Stimulated activated naive CD8-positive, alpha-beta T cell treated with anti-CD3 and anti-CD28 coated beads, Interleukin-15, Interleukin-2, amounts not matched to agents 100 ng/mL and 50 ng/mL, for 24 hours (primary cell): ENCODE measurements around the gene ANAPC2.
"Not testable (repeated sequence)": the region's sequence is repeated elsewhere in the genome, so short reads cannot be mapped to it uniquely, and the experiment has no call there.

Experiments
- H3K27ac Mint-ChIP-seq: one replicate; pipeline ENCODE4 v1.8.0; 2021; ENCODE audit warnings: mild to moderate bottlenecking, mixed read lengths
- H3K27me3 Mint-ChIP-seq: one replicate; pipeline ENCODE4 v1.8.0; 2021; ENCODE audit warnings: mixed read lengths
- H3K36me3 Mint-ChIP-seq: one replicate; pipeline ENCODE4 v1.8.0; 2021; ENCODE audit warnings: low read depth, mixed read lengths
- H3K4me1 Mint-ChIP-seq: one replicate; pipeline ENCODE4 v1.8.0; 2021; ENCODE audit warnings: low read depth, mixed read lengths
- H3K4me3 Mint-ChIP-seq: one replicate; pipeline ENCODE4 v1.8.0; 2021; ENCODE audit warnings: mild to moderate bottlenecking, mixed read lengths
- H3K9me3 Mint-ChIP-seq: one replicate; pipeline ENCODE4 v1.8.0; 2021; ENCODE audit warnings: mixed read lengths

The ANAPC2 gene

GRCh38 chr9:137136881-137137607, 51.3 kb downstream of the ANAPC2 start:
- peaks cover 53% of the 10 kb centered on the region for H3K27me3 Mint-ChIP-seq
- H3K36me3 Mint-ChIP-seq = no peaks in the 10 kb centered on the region
- H3K4me1 Mint-ChIP-seq = peaks cover 2% of the 10 kb centered on the region

GRCh38 chr9:137136261-137136880, 52.0 kb downstream of the ANAPC2 start:
- H3K36me3 Mint-ChIP-seq = no peaks in the 10 kb centered on the region
- H3K4me1 Mint-ChIP-seq = peaks cover 2% of the 10 kb centered on the region
- H3K9me3 Mint-ChIP-seq = no peaks in the 10 kb centered on the region
- H3K27ac Mint-ChIP-seq = no peak overlapping the region
- no peak overlapping the region for H3K4me3 Mint-ChIP-seq
- H3K27me3 Mint-ChIP-seq = peaks cover 53% of the 10 kb centered on the region

More at GRCh38 chr9:137136881-137137607, 51.3 kb downstream of the ANAPC2 start:
- no peak overlapping the region for H3K4me3 Mint-ChIP-seq
- H3K27ac Mint-ChIP-seq = no peak overlapping the region
- no peaks in the 10 kb centered on the region for H3K9me3 Mint-ChIP-seq

GRCh38 chr9:137135154-137135553, 53.2 kb downstream of the ANAPC2 start:
- not testable (repeated sequence) for H3K9me3 Mint-ChIP-seq, H3K4me1 Mint-ChIP-seq, H3K27ac Mint-ChIP-seq, H3K4me3 Mint-ChIP-seq, H3K36me3 Mint-ChIP-seq
- peaks cover 44% of the 10 kb centered on the region for H3K27me3 Mint-ChIP-seq

GRCh38 chr9:137134191-137134590, 54.2 kb downstream of the ANAPC2 start:
- H3K9me3 Mint-ChIP-seq = no peaks in the 10 kb centered on the region
- no peak overlapping the region for H3K4me3 Mint-ChIP-seq
- H3K27me3 Mint-ChIP-seq = peaks cover 35% of the 10 kb centered on the region
- no peaks in the 10 kb centered on the region for H3K36me3 Mint-ChIP-seq
- no peak overlapping the region for H3K27ac Mint-ChIP-seq
- peaks cover 3% of the 10 kb centered on the region for H3K4me1 Mint-ChIP-seq

- Mint-ChIP-seq H3K27ac (peak overlapping the region; percentile 76), H3K9me3 (no peaks in the 10 kb centered on the region), H3K36me3 (peaks cover 8% of the 10 kb centered on the region), H3K4me3 (peak overlapping the region; percentile 83), H3K4me1 (peaks cover 31% of the 10 kb centered on the region), H3K27me3 (peaks cover 13% of the 10 kb centered on the region)
Observed at GRCh38 chr9:137130176-137130755, 58.1 kb downstream of the ANAPC2 start.

GRCh38 chr9:137129456-137130175, 58.7 kb downstream of the ANAPC2 start:
- H3K4me3 Mint-ChIP-seq = peak overlapping the region; percentile 90
- peak overlapping the region; percentile 72 for H3K27ac Mint-ChIP-seq
- peaks cover 31% of the 10 kb centered on the region for H3K4me1 Mint-ChIP-seq
- H3K9me3 Mint-ChIP-seq = no peaks in the 10 kb centered on the region
- peaks cover 8% of the 10 kb centered on the region for H3K36me3 Mint-ChIP-seq
- peaks cover 8% of the 10 kb centered on the region for H3K27me3 Mint-ChIP-seq

GRCh38 chr9:137128862-137129455, 59.4 kb downstream of the ANAPC2 start:
- Mint-ChIP-seq H3K36me3 (peaks cover 8% of the 10 kb centered on the region), H3K4me3 (peak overlapping the region; percentile 90), H3K9me3 (no peaks in the 10 kb centered on the region), H3K27ac (peak overlapping the region; percentile 90), H3K27me3 (peaks cover 7% of the 10 kb centered on the region), H3K4me1 (peaks cover 31% of the 10 kb centered on the region)

GRCh38 chr9:137128158-137128861, 60.0 kb downstream of the ANAPC2 start:
- peaks cover 7% of the 10 kb centered on the region for H3K27me3 Mint-ChIP-seq
- no peaks in the 10 kb centered on the region for H3K9me3 Mint-ChIP-seq
- H3K36me3 Mint-ChIP-seq = peaks cover 8% of the 10 kb centered on the region
- H3K4me1 Mint-ChIP-seq = peaks cover 36% of the 10 kb centered on the region
- peak overlapping the region; percentile 90 for H3K4me3 Mint-ChIP-seq
- peak overlapping the region; percentile 90 for H3K27ac Mint-ChIP-seq

- peak overlapping the region; percentile 90 for H3K4me3 Mint-ChIP-seq
- H3K27ac Mint-ChIP-seq = peak overlapping the region; percentile 90
- peaks cover 40% of the 10 kb centered on the region for H3K4me1 Mint-ChIP-seq
- no peaks in the 10 kb centered on the region for H3K9me3 Mint-ChIP-seq
- peaks cover 8% of the 10 kb centered on the region for H3K36me3 Mint-ChIP-seq
- H3K27me3 Mint-ChIP-seq = peaks cover 3% of the 10 kb centered on the region
Observed at GRCh38 chr9:137127301-137128157, 60.8 kb downstream of the ANAPC2 start.

- Mint-ChIP-seq H3K36me3 (peaks cover 8% of the 10 kb centered on the region), H3K4me3 (peak overlapping the region; percentile 90), H3K4me1 (peaks cover 45% of the 10 kb centered on the region), H3K27me3 (peaks cover 3% of the 10 kb centered on the region), H3K27ac (peak overlapping the region; percentile 88), H3K9me3 (no peaks in the 10 kb centered on the region)
Observed at GRCh38 chr9:137126786-137127185, 61.6 kb downstream of the ANAPC2 start.
